GM18861 (cell line): ENCODE results near the gene BLTP3B.
A peak's percentile ranks its signal among the peaks of the same experiment; 100 is the strongest.
"Not testable (repeated sequence)": the region's sequence is repeated elsewhere in the genome, so short reads cannot be mapped to it uniquely, and the experiment has no call there.

ENCODE experiments used
- ATAC-seq: cut with Tn5 transposase; IDR thresholded peaks from one replicate; pipeline ENCODE4 v1.9.1; 2021; ENCODE audit not compliant: unreplicated experiment

The BLTP3B gene, protein sequence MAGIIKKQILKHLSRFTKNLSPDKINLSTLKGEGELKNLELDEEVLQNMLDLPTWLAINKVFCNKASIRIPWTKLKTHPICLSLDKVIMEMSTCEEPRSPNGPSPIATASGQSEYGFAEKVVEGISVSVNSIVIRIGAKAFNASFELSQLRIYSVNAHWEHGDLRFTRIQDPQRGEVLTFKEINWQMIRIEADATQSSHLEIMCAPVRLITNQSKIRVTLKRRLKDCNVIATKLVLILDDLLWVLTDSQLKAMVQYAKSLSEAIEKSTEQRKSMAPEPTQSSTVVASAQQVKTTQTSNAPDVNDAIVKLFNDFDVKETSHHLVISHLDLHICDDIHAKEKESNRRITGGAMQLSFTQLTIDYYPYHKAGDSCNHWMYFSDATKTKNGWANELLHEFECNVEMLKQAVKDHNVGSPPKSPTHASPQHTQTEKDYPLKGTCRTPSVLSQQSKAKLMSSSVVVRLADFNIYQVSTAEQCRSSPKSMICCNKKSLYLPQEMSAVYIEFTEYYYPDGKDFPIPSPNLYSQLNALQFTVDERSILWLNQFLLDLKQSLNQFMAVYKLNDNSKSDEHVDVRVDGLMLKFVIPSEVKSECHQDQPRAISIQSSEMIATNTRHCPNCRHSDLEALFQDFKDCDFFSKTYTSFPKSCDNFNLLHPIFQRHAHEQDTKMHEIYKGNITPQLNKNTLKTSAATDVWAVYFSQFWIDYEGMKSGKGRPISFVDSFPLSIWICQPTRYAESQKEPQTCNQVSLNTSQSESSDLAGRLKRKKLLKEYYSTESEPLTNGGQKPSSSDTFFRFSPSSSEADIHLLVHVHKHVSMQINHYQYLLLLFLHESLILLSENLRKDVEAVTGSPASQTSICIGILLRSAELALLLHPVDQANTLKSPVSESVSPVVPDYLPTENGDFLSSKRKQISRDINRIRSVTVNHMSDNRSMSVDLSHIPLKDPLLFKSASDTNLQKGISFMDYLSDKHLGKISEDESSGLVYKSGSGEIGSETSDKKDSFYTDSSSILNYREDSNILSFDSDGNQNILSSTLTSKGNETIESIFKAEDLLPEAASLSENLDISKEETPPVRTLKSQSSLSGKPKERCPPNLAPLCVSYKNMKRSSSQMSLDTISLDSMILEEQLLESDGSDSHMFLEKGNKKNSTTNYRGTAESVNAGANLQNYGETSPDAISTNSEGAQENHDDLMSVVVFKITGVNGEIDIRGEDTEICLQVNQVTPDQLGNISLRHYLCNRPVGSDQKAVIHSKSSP (N-terminal part only)

DNA sequence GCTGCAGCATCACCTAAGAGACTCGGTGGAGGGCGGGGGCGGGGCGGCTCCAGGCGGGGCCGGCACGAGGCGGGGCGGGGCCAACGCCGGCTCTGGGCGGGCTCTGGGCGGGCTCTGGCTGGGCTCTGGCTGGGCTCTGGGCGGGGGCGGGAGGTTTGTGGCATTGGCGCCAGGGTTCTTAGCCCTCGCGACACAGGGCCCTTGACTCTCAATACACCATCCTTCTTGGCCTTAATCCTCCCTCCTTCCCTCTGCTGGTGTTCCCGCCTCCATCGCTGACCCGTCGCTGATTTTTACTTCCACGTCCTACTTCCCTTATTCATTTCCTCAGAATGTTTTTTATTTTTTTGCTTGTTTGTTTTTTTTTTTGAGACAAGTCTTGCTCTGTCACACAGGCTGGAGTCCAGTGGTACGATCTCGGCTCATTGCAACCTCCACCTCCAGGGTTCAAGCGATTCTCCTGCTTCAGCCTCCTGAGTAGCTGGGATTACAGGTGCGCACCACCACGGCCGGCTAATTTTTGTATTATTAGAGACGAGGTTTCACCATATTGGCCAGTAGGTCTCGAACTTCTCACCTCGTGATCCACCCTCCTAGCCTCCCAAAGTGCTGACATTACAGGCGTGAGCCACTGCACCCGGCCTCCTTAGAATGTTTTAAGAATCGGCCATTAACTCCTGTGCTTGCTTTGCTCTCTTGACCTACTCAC is at the start of gene BLTP3B:
Gene BLTP3B, minus strand, starts transcription at position 24 of the 709 bp plus-strand sequence. CDS start 239 bp downstream, outside the sequence.
- ATAC-seq = peak; percentile 33

DNA sequence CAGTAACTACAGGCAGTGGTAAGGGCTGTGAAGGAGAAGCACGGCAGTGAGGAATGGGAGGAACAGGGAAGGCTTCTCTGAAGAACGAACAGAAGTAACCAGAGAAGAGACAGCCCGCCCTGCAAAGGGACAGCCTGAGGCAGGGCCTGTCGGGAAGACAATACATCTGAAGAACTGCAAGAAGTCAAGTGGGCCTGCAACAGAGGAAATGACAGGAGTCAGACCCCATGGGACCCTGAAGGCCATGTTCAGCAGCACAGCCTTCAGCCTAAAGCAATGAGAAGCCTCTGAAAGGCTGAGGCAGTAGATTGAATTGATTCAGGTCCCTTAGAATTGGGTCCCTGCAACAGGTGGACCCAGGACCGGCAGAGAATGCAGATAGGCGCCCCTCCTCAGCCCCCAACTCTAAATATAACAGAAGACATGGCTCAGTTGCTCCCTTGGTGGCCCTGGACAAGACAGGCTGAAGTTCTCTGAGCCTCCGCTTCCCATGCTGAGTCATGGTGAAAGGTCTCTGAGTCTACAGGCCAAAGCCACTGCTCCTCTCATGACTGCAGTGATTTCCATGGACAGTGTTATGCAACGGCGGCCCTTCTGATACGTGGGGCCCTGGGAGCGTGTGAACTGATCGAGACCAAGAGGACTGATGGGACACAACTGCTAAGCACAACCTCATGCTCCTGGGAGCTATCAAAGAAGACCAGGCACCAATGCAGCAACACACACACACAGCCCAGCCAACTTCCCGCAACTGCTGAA is 47.1 kb upstream of the BLTP3B start:
- no peak for ATAC-seq

DNA sequence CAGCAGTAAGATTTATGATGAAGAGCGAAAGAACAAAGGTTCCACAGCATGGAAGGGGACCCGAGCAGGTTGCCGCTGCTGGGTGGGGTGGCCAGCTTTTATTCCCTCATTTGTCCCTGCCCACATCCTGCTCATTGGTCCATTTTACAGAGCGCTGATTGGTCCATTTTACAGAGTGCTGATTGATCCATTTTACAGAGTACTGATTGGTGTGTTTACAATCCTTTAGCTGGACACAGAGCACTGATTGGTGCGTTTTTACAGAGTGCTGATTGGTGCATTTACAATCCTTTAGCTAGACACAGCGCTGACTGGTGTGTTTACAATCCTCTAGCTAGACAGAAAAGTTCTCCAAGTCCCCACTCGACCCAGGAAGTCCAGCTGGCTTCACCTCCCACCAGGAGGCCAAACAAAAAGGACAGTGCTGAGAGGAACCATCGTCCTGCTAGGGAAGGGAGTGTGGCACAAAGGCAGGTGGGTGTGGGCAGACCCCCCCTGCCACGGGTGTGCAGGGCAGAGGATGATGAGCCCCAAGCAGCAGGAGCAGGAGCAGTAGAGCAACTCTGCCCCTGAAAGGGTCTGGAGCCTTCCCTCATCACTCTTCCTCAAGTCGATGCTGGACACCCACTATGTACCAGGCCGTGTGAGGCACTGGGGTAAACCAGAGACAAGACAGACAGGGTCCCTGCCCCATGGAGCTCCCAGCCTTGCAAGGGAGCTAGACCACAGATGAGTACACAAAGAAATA is 46.4 kb upstream of the BLTP3B start:
- ATAC-seq = not testable (repeated sequence)

DNA sequence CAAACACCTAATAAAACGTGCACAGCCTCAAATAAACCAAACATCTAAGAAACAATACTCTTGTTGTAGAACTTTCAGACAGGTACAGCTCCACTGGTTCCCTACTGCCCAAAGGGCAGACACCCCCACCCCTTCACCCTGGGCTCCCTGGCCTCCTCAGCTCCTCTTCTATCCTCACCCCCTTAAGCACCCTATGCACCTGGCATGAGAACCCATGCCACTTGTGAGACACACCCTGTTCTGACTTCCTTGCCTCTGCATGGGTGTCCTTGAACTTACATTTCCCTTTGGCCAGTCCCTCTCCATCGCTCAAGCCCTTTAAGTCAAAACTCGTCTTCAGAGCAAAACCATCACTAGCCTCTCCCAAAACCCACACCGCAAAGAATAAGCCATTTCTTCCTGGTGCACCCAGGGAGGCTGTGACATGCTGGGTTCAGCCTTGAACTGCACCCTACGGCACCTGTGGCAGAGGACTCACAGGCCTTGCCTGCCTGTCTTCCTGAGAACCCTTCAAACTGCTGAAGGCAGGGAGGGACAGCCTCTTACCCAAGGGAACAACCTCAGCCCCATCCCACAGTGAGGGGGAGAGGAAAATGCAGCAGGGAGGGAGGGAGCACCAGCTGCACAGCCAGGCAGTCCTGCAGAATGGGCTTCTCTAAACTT is 45.3 kb upstream of the BLTP3B start:
- no peak for ATAC-seq

DNA sequence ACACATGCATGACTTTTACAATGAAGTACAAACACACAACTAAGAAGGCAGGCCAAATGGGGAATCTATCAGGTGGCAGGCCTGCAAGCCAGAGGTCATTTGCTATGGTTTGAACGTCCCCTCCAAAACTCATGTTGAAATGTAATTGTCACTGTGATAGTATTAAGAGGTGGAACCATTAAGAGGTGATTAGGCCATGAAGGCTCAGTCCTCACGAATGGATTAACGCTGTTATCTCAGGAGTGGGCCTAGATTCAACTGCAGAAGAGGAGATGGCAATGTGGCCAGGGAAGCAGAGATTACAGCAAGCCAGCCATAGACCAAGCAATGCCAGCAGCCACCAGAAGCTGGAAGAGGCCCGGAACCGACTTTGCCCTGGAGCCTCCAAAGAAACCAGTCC is 44.4 kb upstream of the BLTP3B start:
- ATAC-seq = no peak

DNA sequence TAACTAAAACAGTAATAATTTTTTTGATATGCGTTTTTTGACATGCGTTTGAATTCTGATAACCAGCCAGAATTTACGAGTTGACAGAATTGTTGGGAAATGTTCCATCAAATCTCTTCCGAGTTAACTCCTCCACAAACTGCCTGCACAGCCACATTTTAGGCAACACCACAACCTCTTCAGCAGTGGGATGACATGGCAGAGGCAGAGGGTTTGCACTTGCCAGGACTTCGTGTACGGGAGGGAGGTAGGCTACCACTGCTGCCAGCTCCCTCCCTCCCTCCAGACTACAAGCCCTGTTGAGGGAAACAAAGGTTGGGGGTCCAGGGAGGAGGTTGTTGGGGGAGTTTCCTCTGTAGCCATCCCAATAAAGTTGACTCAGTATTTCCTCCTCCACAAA is 43.4 kb upstream of the BLTP3B start:
- ATAC-seq = no peak

DNA sequence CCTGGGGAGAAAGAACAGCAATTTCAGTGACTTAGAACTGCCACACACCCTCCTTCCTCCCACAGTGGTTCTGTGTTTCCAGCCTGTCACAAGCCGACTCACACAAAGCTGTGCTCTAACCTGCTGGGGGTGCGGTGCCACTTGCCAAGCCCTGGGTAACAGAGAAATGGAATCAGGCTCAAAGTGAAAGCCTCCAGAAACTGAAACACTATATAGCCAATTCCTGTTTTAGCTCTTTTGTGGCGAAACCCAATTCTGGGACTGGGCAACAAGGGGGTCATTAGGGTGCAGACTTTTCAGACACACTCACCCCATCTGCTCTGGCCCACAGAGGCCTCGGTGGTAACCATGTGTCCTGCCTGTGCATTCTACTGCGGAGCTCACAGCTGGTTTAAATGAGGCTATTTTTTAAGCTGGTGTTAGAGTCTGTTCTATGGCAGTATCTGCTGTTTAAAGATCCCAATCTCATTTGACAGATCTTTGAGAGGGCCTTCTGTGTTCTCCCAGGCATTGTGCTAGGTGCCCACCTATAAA is 42.8 kb upstream of the BLTP3B start:
- peak; percentile 87 for ATAC-seq

DNA sequence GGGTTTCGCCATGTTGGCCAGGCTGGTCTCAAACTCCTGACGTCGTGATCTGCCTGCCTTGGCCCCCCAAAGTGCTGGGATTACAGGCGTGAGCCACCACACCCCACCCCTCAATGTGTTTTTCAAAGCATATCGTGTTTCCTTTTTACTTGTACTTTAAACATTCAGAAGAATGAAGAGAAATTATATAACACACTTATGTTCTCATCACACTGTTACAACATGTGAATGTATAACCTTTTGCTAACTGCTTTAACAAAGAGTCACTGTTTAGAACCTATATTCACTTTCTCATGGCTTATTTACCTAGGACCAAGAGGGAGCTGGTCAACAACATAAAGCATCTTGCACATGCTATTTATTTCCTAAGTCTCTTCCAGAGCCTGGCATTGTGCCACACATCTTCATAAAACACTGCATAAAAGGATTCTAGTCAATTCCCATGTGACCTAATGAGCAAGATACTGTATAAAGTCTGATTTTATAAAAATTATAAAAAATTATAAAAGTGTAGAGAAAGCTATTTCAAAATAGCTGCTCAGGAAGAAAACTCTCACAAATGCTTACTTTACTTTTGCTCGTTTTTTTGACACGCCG is 42.0 kb upstream of the BLTP3B start:
- no peak for ATAC-seq

DNA sequence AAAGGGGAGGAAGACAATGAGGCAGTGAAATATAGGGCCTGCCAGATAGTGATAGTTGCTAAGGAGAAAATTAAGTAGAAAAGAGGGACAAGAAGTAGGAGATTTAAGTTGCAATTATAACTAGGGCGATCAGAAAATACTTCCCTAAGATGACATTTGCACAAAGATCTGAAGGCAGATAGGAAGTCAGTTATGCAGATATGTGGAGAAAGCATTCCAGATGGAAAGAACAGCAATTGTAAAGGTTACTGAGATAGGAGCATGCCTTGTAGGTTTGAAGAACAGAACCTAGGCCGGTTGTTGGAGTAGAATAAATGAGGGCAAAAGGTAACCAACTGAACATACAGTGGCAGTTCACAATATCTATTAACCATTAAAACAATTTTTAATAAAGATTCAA is 36.6 kb upstream of the BLTP3B start:
- no peak for ATAC-seq

DNA sequence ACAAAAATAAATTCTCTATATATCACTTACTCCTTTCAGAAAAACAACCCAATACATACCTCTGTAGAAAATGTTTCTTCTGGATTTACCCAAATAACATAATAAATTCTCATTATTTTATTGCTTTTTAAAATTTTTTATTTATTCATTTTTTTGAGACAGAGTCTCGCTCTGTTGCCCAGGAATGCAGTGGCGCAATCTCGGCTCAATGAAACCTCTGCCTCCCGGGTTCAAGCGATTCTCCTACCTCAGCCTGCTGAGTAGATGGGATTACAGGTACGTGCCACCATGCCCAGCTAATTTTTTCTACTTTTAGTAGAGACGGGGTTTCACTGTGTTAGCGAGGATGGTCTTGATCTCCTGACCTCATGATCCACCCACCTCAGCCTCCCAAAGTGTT is 33.8 kb upstream of the BLTP3B start:
- ATAC-seq = not testable (repeated sequence)

DNA sequence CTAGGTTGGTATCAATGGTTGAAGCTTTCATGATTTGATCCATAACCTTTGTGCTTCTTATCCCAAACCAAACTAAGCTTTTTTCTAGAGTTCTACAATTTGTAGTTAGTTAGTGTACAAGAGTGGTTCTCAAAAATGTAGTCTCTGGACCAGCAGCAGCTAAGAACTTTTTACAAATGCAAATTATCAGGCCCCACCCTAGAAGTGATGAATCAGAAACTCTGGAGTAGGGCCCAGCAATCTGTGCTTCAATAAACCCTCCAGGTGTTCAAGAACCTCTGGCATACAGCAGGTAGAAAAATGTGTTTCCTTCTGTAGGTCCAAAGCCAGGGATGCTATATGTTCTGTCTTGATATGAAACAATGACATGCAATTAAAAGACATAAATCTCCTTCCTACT is 31.8 kb upstream of the BLTP3B start:
- no peak for ATAC-seq

DNA sequence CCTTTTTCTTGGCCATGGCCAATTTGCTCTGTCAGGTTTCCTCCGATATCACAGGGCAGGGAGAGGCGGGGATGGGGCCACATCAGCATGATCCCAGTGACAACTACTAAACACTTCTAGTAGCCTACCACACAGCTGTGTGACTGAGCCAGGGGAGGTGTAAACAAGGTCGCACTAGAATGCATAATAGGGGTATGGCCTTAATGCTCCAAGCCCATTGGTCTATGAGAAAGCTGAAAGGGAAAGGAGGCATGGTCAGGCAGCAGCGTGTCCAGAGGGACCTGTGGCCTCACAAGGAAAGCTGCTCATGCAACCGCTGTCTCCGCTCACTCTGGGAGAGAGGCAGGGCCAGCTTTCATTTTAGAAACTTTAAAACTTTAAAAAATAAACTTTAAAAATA is 30.4 kb upstream of the BLTP3B start:
- ATAC-seq = no peak

DNA sequence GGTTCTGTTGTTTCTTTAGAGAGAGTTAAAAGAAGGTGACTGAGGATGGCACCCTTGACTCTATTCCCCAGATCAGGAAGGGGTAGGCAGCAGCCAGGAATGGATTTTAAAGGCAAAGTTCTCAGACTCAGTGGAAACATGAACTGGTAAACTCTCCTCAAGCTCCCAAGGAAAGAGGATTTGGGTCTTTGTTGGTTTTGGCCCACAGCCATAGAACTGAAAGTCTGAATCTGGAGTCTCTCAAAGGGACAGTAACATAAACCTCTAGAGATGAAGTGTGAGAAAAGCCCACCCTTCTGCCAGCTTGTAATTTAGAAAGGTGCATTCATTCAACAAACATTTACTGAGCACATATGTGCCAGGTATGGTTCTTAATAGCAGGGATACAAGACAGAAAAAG is 28.6 kb upstream of the BLTP3B start:
- no peak for ATAC-seq

DNA sequence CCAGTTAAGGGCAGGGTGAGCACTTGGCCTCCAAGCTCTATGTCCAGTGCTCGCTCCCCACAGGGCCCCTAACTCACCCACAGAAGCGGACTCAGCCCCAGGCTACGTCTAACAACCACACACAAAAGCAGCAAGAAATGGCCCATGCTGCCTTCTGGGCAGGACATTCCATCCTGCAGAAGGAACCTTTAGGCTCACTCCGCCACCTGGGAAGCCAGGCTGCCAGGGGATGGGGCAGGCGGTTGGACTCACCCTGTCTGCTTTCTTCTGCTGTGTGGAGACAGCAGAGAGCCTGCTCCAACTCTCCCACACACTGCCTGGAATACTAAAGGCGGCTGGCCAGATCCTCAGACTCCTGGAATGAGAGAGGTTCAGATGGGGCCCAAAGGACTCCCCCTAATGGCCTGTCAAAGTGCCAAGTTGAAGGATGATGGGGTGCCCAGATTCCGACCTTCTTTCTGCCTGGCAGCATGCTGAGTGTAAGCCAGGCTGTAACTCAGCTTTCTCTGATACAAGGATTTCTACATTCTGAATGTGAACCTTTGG is 27.7 kb upstream of the BLTP3B start:
- no peak for ATAC-seq

DNA sequence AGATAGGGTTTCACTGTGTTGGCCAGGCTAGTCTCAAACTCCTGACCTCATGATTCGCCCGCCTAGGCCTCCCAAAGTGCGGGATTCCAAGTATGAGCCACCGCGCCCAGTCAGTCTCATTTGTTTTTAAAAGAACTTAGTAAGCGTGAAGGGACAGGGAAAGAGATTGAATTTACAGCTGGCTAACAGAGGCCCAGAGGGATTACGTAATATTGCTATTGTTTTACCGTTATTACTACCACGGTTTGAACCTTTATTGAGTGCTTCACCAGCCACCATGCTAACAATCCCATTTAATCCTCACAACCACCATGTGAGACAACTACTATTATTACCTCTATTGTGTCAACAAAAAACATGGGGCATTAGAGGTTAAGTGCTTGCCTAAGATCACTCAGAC is 26.7 kb upstream of the BLTP3B start:
- no peak for ATAC-seq

DNA sequence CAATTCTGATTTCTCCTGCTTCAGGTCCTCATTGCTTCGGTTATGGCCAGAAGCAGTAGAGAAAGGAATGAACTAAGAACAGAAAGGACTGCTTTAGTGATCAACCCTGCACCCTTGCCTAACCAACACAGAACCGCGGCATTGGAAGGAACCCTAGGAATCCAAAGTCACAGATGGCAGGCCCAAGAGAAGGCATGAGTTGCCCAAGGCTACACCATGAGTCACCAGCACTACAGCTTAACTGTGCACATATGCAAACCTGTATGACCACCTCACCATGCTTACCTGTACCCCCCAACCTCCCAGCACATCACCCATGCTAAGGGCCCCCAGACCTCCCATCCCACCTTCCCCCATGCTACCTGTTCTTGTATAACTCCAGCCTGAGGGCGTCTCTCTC is 25.9 kb upstream of the BLTP3B start:
- ATAC-seq = no peak

DNA sequence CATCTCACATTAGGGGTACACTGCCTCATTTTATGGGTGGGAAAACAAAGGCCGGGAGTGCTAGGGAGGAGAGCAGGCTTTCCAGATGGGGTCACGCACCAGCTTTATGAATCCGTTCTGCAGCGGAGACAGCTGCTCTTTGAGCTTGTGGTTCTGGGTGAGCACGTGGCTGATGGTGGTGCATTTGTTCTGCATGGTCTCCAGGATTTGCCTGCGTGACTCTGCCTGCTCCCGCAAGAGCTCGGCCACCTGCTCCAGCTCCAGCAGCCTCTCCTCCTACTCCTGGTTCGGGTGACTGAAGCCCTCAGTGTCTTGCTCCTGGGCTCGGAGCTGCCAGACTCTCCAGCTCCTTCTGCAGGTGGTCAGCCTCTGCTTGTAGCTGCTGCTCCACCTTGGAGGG is 23.6 kb upstream of the BLTP3B start:
- ATAC-seq = no peak

DNA sequence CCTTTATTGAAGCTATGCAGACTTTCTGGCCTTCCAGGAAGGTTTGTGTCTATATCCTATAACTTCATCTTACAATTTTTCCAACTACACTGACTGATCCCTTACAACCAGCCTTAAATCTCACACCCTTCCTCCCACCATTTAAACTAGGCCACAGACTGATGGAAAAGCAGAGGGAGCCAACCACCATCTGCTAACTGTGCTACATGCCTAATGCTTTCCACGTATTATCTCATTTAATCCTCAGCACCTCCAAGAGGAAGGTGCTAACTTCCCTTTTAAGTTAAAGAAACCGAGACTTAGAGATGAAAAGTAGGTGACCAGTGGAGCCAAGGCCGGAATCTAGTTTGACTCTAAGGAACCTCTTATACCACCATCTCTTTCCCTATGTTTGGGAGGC is 22.7 kb upstream of the BLTP3B start:
- ATAC-seq = no peak
